GM21360 (cell line): ENCODE data around the gene ZC3H10.

Experiments
- ATAC-seq: cut with Tn5 transposase; IDR thresholded peaks from one replicate; pipeline ENCODE4 v1.9.1; 2021; ENCODE audit warnings: mild to moderate bottlenecking, moderate library complexity; ENCODE audit not compliant: unreplicated experiment

ZC3H10 gene

DNA sequence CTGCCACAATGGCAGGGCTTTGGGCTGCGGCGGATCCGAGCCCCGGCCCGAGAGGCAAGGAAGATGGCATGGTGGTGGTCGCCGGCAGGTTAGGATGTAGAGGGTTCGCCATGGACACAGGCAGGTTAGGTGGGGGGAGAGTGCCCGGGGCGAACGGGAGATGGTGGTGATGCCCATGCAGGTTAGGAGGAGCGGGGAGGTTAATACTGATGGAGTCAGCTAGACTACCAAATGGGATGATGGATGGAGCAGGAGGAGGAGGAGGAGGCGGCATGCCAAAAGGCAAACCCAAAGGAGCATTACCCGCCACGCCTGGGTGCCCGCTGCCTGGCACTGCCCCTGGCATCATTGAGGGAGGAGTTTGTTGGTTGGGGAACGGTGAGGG, 46.3 kb downstream of the ZC3H10 start:
- no peak for ATAC-seq

- no peak for ATAC-seq
Measured at GRCh38 chr12:56165369-56165768, 47.3 kb downstream of the ZC3H10 start.

DNA sequence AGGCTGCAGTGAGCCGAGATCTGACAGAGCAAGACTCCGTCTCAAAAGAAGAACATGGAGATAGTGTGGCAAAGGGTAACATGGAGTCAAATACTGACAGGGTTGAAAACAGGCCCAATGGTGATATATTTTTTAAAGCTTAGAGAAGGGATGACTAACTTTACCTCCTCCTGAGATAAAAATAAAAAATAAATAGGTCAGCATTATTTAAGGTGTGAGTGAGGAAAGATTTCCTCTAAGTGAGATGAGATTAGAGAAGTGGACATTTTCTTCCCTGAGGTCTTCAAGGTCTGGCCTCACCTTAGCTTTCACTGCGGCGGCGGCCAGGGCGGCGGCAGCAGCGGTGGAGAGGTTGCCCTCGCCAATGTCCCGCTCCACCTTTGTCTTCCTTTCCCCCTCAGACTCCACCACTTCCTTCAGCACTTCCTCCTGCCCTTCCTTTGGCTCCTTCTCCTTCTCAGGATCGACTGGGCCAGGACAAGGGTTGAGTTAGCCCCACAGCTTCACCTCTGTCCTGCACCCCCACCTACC, 51.2 kb downstream of the ZC3H10 start:
- ATAC-seq = no peak

DNA sequence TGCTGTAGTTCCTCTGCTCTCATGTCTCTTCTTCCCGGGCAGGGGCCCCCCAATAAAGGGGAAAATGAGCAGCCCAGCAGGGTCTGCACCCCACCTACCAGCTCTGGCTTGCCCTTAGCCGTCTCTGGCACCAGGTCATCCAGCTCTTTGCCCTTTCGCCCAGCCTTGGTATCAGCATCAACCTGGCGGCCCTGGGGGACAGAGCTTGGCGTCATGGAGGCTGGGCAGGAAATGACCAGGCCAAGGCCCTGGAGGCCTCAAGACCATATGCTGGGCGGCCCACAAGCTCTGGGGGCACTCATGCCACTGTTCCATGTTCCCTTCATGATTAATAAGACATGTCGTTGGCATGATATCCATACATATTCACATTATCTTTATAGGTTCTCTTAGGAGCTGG, 54.8 kb downstream of the ZC3H10 start:
- no peak for ATAC-seq
